Naive thymus-derived CD4-positive, alpha-beta T cell (primary cell): ENCODE measurements around the gene SORCS2. TPM values are rescaled to one million over a fixed set of nuclear protein-coding genes. Genes with fewer than 3 reads are reported as not detected.

Experiments
- ATAC-seq: fragments of 150-1000 bp; cut with Tn5 transposase; 2 replicates; pipeline ENCODE4 v1.10.0; 2021; ENCODE audit warnings: mild to moderate bottlenecking, moderate library complexity
- CTCF ChIA-PET: fragments of 350-600 bp; sonication (Branson Sonifier 250); formaldehyde crosslinking; loops from one replicate; lab custom pipeline; 2021; ENCODE audit warnings: antibody characterized with exemption; lab: Charles Lee
- POLR2A ChIA-PET: fragments of 350-600 bp; sonication (Branson Sonifier 250); formaldehyde crosslinking; loops from one replicate; lab custom pipeline; 2021; ENCODE audit warnings: antibody characterized with exemption, inconsistent platforms; lab: Charles Lee
- DNase-seq, 9 donors: peaks; one replicate each; pipeline versions ENCODE4 v3.0.0 to v3.0.0-alpha.2; 2020 to 2022; ENCODE audit warnings: mixed read lengths in 1 of 9
- H3K27ac ChIP-seq: one replicate; pipeline ENCODE4 v1.7.0; 2013; ENCODE audit warnings: mild to moderate bottlenecking, low read depth, low read length, moderate library complexity
- H3K27me3 ChIP-seq, 2 donors: one replicate each; pipeline ENCODE4 v1.7.0; 2013; ENCODE audit warnings: low read length in 2 of 2, mild to moderate bottlenecking in 2 of 2, moderate library complexity in 2 of 2; ENCODE audit not compliant: control insufficient read depth in 2 of 2, insufficient read depth in 2 of 2
- H3K36me3 ChIP-seq, 3 experiments: 1 replicate in 2 of 3; 2 replicates in 1 of 3; pipeline ENCODE4 v1.7.0; 2013; ENCODE audit warnings: low read length in 3 of 3, mild to moderate bottlenecking in 3 of 3, moderate library complexity in 1 of 3; ENCODE audit not compliant: insufficient read depth in 3 of 3, control insufficient read depth in 2 of 3
- H3K4me1 ChIP-seq, 2 donors: one replicate each; pipeline ENCODE4 v1.7.0; 2013; ENCODE audit warnings: low read length in 2 of 2, mild to moderate bottlenecking in 2 of 2, moderate library complexity in 1 of 2; ENCODE audit not compliant: control insufficient read depth in 2 of 2, insufficient read depth in 2 of 2
- H3K4me3 ChIP-seq: 2 replicates; pipeline ENCODE4 v1.7.0; 2013; ENCODE audit warnings: mild to moderate bottlenecking, low read length
- H3K9me3 ChIP-seq, 3 experiments: 1 replicate in 2 of 3; 2 replicates in 1 of 3; pipeline ENCODE4 v1.7.0; 2013; ENCODE audit warnings: low read length in 3 of 3; ENCODE audit not compliant: control insufficient read depth in 2 of 3
- H3K27ac Mint-ChIP-seq, 9 donors: one replicate each; pipeline ENCODE4 v1.8.0; 2020 to 2022; ENCODE audit warnings: mixed read lengths in 9 of 9, mild to moderate bottlenecking in 8 of 9, moderate library complexity in 5 of 9, inconsistent platforms in 2 of 9
- H3K27me3 Mint-ChIP-seq, 5 donors: one replicate each; pipeline ENCODE4 v1.8.0; 2021 to 2022; ENCODE audit warnings: mixed read lengths in 5 of 5, mild to moderate bottlenecking in 1 of 5
- H3K36me3 Mint-ChIP-seq, 5 donors: one replicate each; pipeline ENCODE4 v1.8.0; 2020 to 2022; ENCODE audit warnings: mixed read lengths in 5 of 5, mild to moderate bottlenecking in 3 of 5, inconsistent platforms in 1 of 5
- H3K4me1 Mint-ChIP-seq, 7 donors: one replicate each; pipeline ENCODE4 v1.8.0; 2020 to 2022; ENCODE audit warnings: mixed read lengths in 7 of 7, mild to moderate bottlenecking in 3 of 7, inconsistent platforms in 1 of 7
- H3K4me3 Mint-ChIP-seq, 10 donors: one replicate each; pipeline ENCODE4 v1.8.0; 2020 to 2022; ENCODE audit warnings: mild to moderate bottlenecking in 10 of 10, mixed read lengths in 10 of 10, moderate library complexity in 6 of 10, inconsistent platforms in 2 of 10
- H3K9me3 Mint-ChIP-seq, 11 donors: one replicate each; pipeline ENCODE4 v1.8.0; 2020 to 2022; ENCODE audit warnings: mixed read lengths in 11 of 11, mild to moderate bottlenecking in 4 of 11, inconsistent platforms in 1 of 11, moderate library complexity in 1 of 11
- intact Hi-C, 2 donors: fragments of 100-400 bp; cut with micrococcal nuclease; formaldehyde crosslinking; loops; one replicate each; pipeline ENCODE4 v1.15.1; 2023
- polyA plus RNA-seq, 2 donors: library from polyadenylated mRNA; unstranded; fragments of 300-500 nt; fragmentation: Illumina TruSeq; gene quantifications; one replicate each; pipeline ENCODE4 v1.2.3, GENCODE V29; 2021
- total RNA-seq, 6 experiments: library from RNA in 5 of 6; stranded (reverse) in 5 of 6; gene quantifications; 1 replicate in 5 of 6; 2 replicates in 1 of 6; pipeline ENCODE4 v1.2.3 and lab custom pipeline; 2021 to 2026

Gene SORCS2
- total and polyA plus RNA-seq, 7 experiments from 2014 or later: 0.10 TPM; not detected in 6

- Histone ChIP-seq H3K4me3 (no peak overlapping the region), H3K4me1 (no peaks in the 10 kb centered on the region), H3K27me3 (no peaks in the 10 kb centered on the region), H3K9me3 (no peaks in the 10 kb centered on the region), H3K27ac (no peak overlapping the region), H3K36me3 (no peaks in the 10 kb centered on the region)
- Mint-ChIP-seq H3K4me3 (no peak overlapping the region), H3K27ac (no peak overlapping the region), H3K27me3 (no peaks in the 10 kb centered on the region), H3K9me3 (no peaks in the 10 kb centered on the region), H3K4me1 (no peaks in the 10 kb centered on the region), H3K36me3 (no peaks in the 10 kb centered on the region)
- DNase-seq (peak in 1 of 9 donors; percentile 10), ATAC-seq (no peak)
- intact Hi-C loops: no loop called here
- CTCF ChIA-PET: no interaction called here
- POLR2A ChIA-PET: no interaction called here
These were observed 235.5 kb downstream of the SORCS2 start for GRCh38 chr4:7427831-7428260.

GRCh38 chr4:7428261-7429068 is 236.1 kb downstream of the SORCS2 start:
- no peaks in the 10 kb centered on the region for H3K27me3 Mint-ChIP-seq
- H3K9me3 Mint-ChIP-seq: no peaks in the 10 kb centered on the region
- POLR2A ChIA-PET: no interaction called here
- Histone ChIP-seq H3K4me1 (no peaks in the 10 kb centered on the region), H3K27ac (no peak overlapping the region), H3K36me3 (no peaks in the 10 kb centered on the region), H3K27me3 (no peaks in the 10 kb centered on the region), H3K4me3 (no peak overlapping the region), H3K9me3 (no peaks in the 10 kb centered on the region)
- DNase-seq (peak in 2 of 9 donors; percentile 2 to 6), ATAC-seq (no peak)
- H3K4me1 Mint-ChIP-seq: no peaks in the 10 kb centered on the region
- H3K4me3 Mint-ChIP-seq: no peak overlapping the region
- CTCF ChIA-PET: no interaction called here
- peak overlapping the region in 1 of 9 donors; percentile 58 for H3K27ac Mint-ChIP-seq
- H3K36me3 Mint-ChIP-seq: no peaks in the 10 kb centered on the region
- intact Hi-C loops: no loop called here

GRCh38 chr4:7429069-7429416 is 236.7 kb downstream of the SORCS2 start:
- ChIA-PET CTCF (no interaction called here), POLR2A (no interaction called here)
- Mint-ChIP-seq H3K27me3 (no peaks in the 10 kb centered on the region), H3K4me3 (no peak overlapping the region), H3K36me3 (no peaks in the 10 kb centered on the region), H3K9me3 (no peaks in the 10 kb centered on the region), H3K4me1 (no peaks in the 10 kb centered on the region), H3K27ac (peak overlapping the region in 1 of 9 donors; percentile 58)
- Histone ChIP-seq H3K27me3 (no peaks in the 10 kb centered on the region), H3K4me1 (no peaks in the 10 kb centered on the region), H3K4me3 (no peak overlapping the region), H3K27ac (no peak overlapping the region), H3K36me3 (no peaks in the 10 kb centered on the region), H3K9me3 (no peaks in the 10 kb centered on the region)
- ATAC-seq: no peak
- peak in 2 of 9 donors; percentile 2 for DNase-seq
- intact Hi-C loops: no loop called here

- no peaks in the 10 kb centered on the region for H3K9me3 ChIP-seq
- POLR2A ChIA-PET: no interaction called here
- intact Hi-C loops: no loop called here
- no peaks in the 10 kb centered on the region for H3K4me1 Mint-ChIP-seq
- H3K27me3 ChIP-seq: no peaks in the 10 kb centered on the region
- no peak overlapping the region for H3K27ac ChIP-seq
- H3K27ac Mint-ChIP-seq: no peak overlapping the region
- no peak overlapping the region for H3K4me3 Mint-ChIP-seq
- no peaks in the 10 kb centered on the region for H3K4me1 ChIP-seq
- H3K27me3 Mint-ChIP-seq: no peaks in the 10 kb centered on the region
- H3K36me3 ChIP-seq: no peaks in the 10 kb centered on the region
- no peak overlapping the region for H3K4me3 ChIP-seq
- ATAC-seq (no peak), DNase-seq (peak in 1 of 9 donors; percentile 4)
- H3K36me3 Mint-ChIP-seq: no peaks in the 10 kb centered on the region
- H3K9me3 Mint-ChIP-seq: no peaks in the 10 kb centered on the region
- CTCF ChIA-PET: no interaction called here
These were observed 237.3 kb downstream of the SORCS2 start for GRCh38 chr4:7429601-7430078.

GRCh38 chr4:7430368-7430964 is 238.1 kb downstream of the SORCS2 start:
- no peak for ATAC-seq
- no peaks in the 10 kb centered on the region for H3K4me1 Mint-ChIP-seq
- Histone ChIP-seq H3K4me3 (no peak overlapping the region), H3K27me3 (no peaks in the 10 kb centered on the region), H3K9me3 (no peaks in the 10 kb centered on the region), H3K36me3 (no peaks in the 10 kb centered on the region), H3K27ac (no peak overlapping the region), H3K4me1 (no peaks in the 10 kb centered on the region)
- no peak overlapping the region for H3K27ac Mint-ChIP-seq
- POLR2A ChIA-PET: no interaction called here
- H3K27me3 Mint-ChIP-seq: no peaks in the 10 kb centered on the region
- H3K4me3 Mint-ChIP-seq: no peak overlapping the region
- CTCF ChIA-PET: no interaction called here
- intact Hi-C loops: no loop called here
- H3K36me3 Mint-ChIP-seq: no peaks in the 10 kb centered on the region
- peak in 1 of 9 donors; percentile 3 for DNase-seq
- no peaks in the 10 kb centered on the region for H3K9me3 Mint-ChIP-seq

GRCh38 chr4:7430965-7431695 is 238.8 kb downstream of the SORCS2 start:
- Histone ChIP-seq H3K36me3 (no peaks in the 10 kb centered on the region), H3K27ac (no peak overlapping the region), H3K27me3 (no peaks in the 10 kb centered on the region), H3K9me3 (no peaks in the 10 kb centered on the region), H3K4me1 (no peaks in the 10 kb centered on the region), H3K4me3 (no peak overlapping the region)
- DNase-seq (peak in 1 of 9 donors; percentile 6), ATAC-seq (no peak)
- no peaks in the 10 kb centered on the region for H3K27me3 Mint-ChIP-seq
- H3K27ac Mint-ChIP-seq: no peak overlapping the region
- ChIA-PET POLR2A (no interaction called here), CTCF (no interaction called here)
- H3K4me1 Mint-ChIP-seq: no peaks in the 10 kb centered on the region
- H3K9me3 Mint-ChIP-seq: no peaks in the 10 kb centered on the region
- no peaks in the 10 kb centered on the region for H3K36me3 Mint-ChIP-seq
- H3K4me3 Mint-ChIP-seq: no peak overlapping the region
- intact Hi-C loops: no loop called here
